Esophagus muscularis mucosa (tissue), 4 donors: ENCODE results near the gene PTPN6. TPM values are rescaled to one million over a fixed set of nuclear protein-coding genes. Genes with fewer than 3 reads are reported as not detected.

Source experiments
- DNase-seq: peaks from one replicate; pipeline ENCODE4 v3.0.0-alpha.2; 2017; ENCODE audit errors: extremely low spot score
- H3K27ac ChIP-seq, 4 donors: fragments of 200-600 bp; sonication (generic); replicated peaks in 1 of 4; 1 replicate in 3 of 4; 2 replicates in 1 of 4; pipeline ENCODE4 v1.5.1; 2016 to 2019; ENCODE audit warnings: mild to moderate bottlenecking in 1 of 4
- H3K27me3 ChIP-seq, 4 donors: fragments of 200-600 bp; sonication (generic); one replicate each; pipeline versions ENCODE4 v1.5.1 to v1.6.0; 2016 to 2019
- H3K36me3 ChIP-seq, 4 donors: fragments of 200-600 bp; sonication (generic); one replicate each; pipeline ENCODE4 v1.5.1; 2016 to 2019
- H3K4me1 ChIP-seq, 4 donors: fragments of 200-600 bp; sonication (generic); one replicate each; pipeline ENCODE4 v1.5.1; 2016 to 2019
- H3K4me3 ChIP-seq, 4 donors: fragments of 200-600 bp; sonication (generic); 1 replicate in 2 of 4; 2 replicates in 2 of 4; pipeline ENCODE4 v1.5.1; 2016 to 2019; ENCODE audit warnings: mild to moderate bottlenecking in 4 of 4, moderate library complexity in 1 of 4
- H3K9me3 ChIP-seq, 4 donors: fragments of 200-600 bp; sonication (generic); 1 replicate in 3 of 4; 2 replicates in 1 of 4; pipeline ENCODE4 v1.5.1; 2016 to 2019
- CTCF ChIP-seq, 3 experiments: fragments of 200-600 bp in 2 of 3; fragments of 450-650 bp in 1 of 3; sonication (generic) in 2 of 3; IDR thresholded peaks; one replicate each; pipeline ENCODE4 v1.5.1; 2017 to 2019; ENCODE audit warnings: antibody characterized with exemption in 3 of 3, mild to moderate bottlenecking in 2 of 3, moderate library complexity in 1 of 3
- EP300 ChIP-seq: sonication (generic); formaldehyde crosslinking; IDR thresholded peaks from one replicate; pipeline ENCODE4 v1.6.1; 2017; ENCODE audit warnings: antibody characterized with exemption
- POLR2A ChIP-seq: fragments of 450-650 bp; IDR thresholded peaks from one replicate; pipeline ENCODE4 v1.6.1; 2017; ENCODE audit warnings: antibody characterized with exemption, moderate library complexity, mild to moderate bottlenecking, low read depth
- POLR2AphosphoS5 ChIP-seq, 2 donors: sonication (generic); formaldehyde crosslinking; IDR thresholded peaks; one replicate each; pipeline ENCODE4 v1.6.1; 2017; ENCODE audit warnings: antibody characterized with exemption in 2 of 2
- WGBS: methylation state at CpG from one replicate; pipeline ENCODE4 v1.1.5; 2018; 5-methylcytosine and 5-hydroxymethylcytosine counted together
- intact Hi-C: fragments of 100-400 bp; cut with DNase I; formaldehyde crosslinking; loops from one replicate; pipeline ENCODE4 v1.15.1; 2023
- total RNA-seq, 4 donors: library from RNA; depleted of rRNA; stranded (reverse); fragments of >200 nt; gene quantifications; one replicate each; pipeline versions ENCODE4 v1.1.0 to v1.2.1, GENCODE V29; 2016

PTPN6 gene
- total RNA-seq, 4 donors from 2014 or later = 9.1 to 16.9 (median 13.3) TPM

- H3K27me3 ChIP-seq = no peaks in the 10 kb centered on the region
- no peak overlapping the region for H3K4me3 ChIP-seq
- no peaks in the 10 kb centered on the region for H3K9me3 ChIP-seq
- peaks cover 0 to 8% (median 3%) of the 10 kb centered on the region in 4 donors for H3K4me1 ChIP-seq
- H3K36me3 ChIP-seq = peaks cover 4 to 86% (median 64%) of the 10 kb centered on the region in 4 donors
- no peak for TF ChIP-seq CTCF (IDR thresholded peaks at IDR 0.05)
- TF ChIP-seq EP300 = no peak
- TF ChIP-seq POLR2A = no peak
- TF ChIP-seq POLR2AphosphoS5 (IDR thresholded peaks at IDR 0.05) = no peak
- intact Hi-C loops = no loop called here
- no peak overlapping the region for H3K27ac ChIP-seq
- 90% methylated on average over 7 of the region's 7 CpGs for WGBS
- DNase-seq = no peak
Measured at GRCh38 chr12:6982532-6982931, 31.4 kb downstream of the PTPN6 start.

GRCh38 chr12:6987956-6988553 is 36.9 kb downstream of the PTPN6 start:
- Histone ChIP-seq H3K36me3 (peaks cover 0 to 53% (median 20%) of the 10 kb centered on the region in 4 donors), H3K4me3 (peak overlapping the region in 2 of 4 donors; percentile 1 to 10), H3K9me3 (no peaks in the 10 kb centered on the region), H3K27me3 (no peaks in the 10 kb centered on the region), H3K27ac (peak overlapping the region; percentile 75 to 81 (median 76)), H3K4me1 (peaks cover 3 to 20% (median 16%) of the 10 kb centered on the region in 4 donors)
- TF ChIP-seq EP300 = no peak
- peak; percentile 45 to 63 for TF ChIP-seq POLR2AphosphoS5 (IDR thresholded peaks at IDR 0.05)
- intact Hi-C loops = no loop called here
- DNase-seq = no peak
- 66% methylated on average over 11 of the region's 11 CpGs for WGBS

- Histone ChIP-seq H3K27ac (no peak overlapping the region), H3K36me3 (peaks cover 14 to 52% (median 24%) of the 10 kb centered on the region in 4 donors), H3K9me3 (no peaks in the 10 kb centered on the region), H3K27me3 (no peaks in the 10 kb centered on the region), H3K4me1 (no peaks in the 10 kb centered on the region), H3K4me3 (no peak overlapping the region)
- WGBS = 67% methylated on average over 2 of the region's 2 CpGs
- TF ChIP-seq CTCF (IDR thresholded peaks at IDR 0.05) (no peak), POLR2AphosphoS5 (IDR thresholded peaks at IDR 0.05) (no peak), POLR2A (no peak), EP300 (no peak)
- no peak for DNase-seq
- intact Hi-C loops = no loop called here
Measured at GRCh38 chr12:6996040-6996441, 44.9 kb downstream of the PTPN6 start.

- H3K4me1 ChIP-seq = no peaks in the 10 kb centered on the region
- intact Hi-C loops = no loop called here
- no peak overlapping the region for H3K4me3 ChIP-seq
- no peak for DNase-seq
- peaks cover 14 to 49% (median 22%) of the 10 kb centered on the region in 4 donors for H3K36me3 ChIP-seq
- H3K9me3 ChIP-seq = no peaks in the 10 kb centered on the region
- H3K27me3 ChIP-seq = no peaks in the 10 kb centered on the region
- no peak overlapping the region for H3K27ac ChIP-seq
- TF ChIP-seq POLR2AphosphoS5 (IDR thresholded peaks at IDR 0.05) (no peak), POLR2A (no peak), CTCF (IDR thresholded peaks at IDR 0.05) (no peak), EP300 (no peak)
Measured at GRCh38 chr12:6998715-6999451, 47.7 kb downstream of the PTPN6 start.

- H3K27me3 ChIP-seq = no peaks in the 10 kb centered on the region
- no peaks in the 10 kb centered on the region for H3K4me1 ChIP-seq
- peaks cover 13 to 29% (median 18%) of the 10 kb centered on the region in 4 donors for H3K36me3 ChIP-seq
- 83% methylated on average over 7 of the region's 7 CpGs for WGBS
- H3K27ac ChIP-seq = no peak overlapping the region
- intact Hi-C loops = no loop called here
- no peaks in the 10 kb centered on the region for H3K9me3 ChIP-seq
- H3K4me3 ChIP-seq = no peak overlapping the region
- DNase-seq = no peak
- TF ChIP-seq EP300 = no peak
- no peak for TF ChIP-seq POLR2AphosphoS5 (IDR thresholded peaks at IDR 0.05)
- TF ChIP-seq POLR2A = no peak
- no peak for TF ChIP-seq CTCF (IDR thresholded peaks at IDR 0.05)
Measured at GRCh38 chr12:7001921-7002591, 50.9 kb downstream of the PTPN6 start.
